Ascending aorta (tissue), 2 donors: ENCODE measurements around the gene DNAJC25. TPM values are rescaled to one million over a fixed set of nuclear protein-coding genes. Genes with fewer than 3 reads are reported as not detected.
A peak's percentile ranks its signal among the peaks of the same experiment; 100 is the strongest.

Experiments used
- DNase-seq, 2 donors: peaks; one replicate each; pipeline ENCODE4 v3.0.0-alpha.2; 2019; ENCODE audit warnings: low spot score in 2 of 2
- H3K27ac ChIP-seq, 2 donors: fragments of 200-600 bp; sonication (generic); one replicate each; pipeline ENCODE4 v1.5.1; 2016 to 2017; ENCODE audit warnings: mild to moderate bottlenecking in 1 of 2
- H3K27me3 ChIP-seq: fragments of 200-600 bp; sonication (generic); one replicate; pipeline ENCODE4 v1.5.1; 2017
- H3K36me3 ChIP-seq, 2 donors: fragments of 200-600 bp; sonication (generic); one replicate each; pipeline ENCODE4 v1.5.1; 2016
- H3K4me1 ChIP-seq, 2 donors: fragments of 200-600 bp; sonication (generic); one replicate each; pipeline ENCODE4 v1.5.1; 2016 to 2017; ENCODE audit warnings: mild to moderate bottlenecking in 1 of 2
- H3K4me3 ChIP-seq, 2 donors: fragments of 200-600 bp; sonication (generic); one replicate each; pipeline ENCODE4 v1.5.1; 2016 to 2017; ENCODE audit warnings: mild to moderate bottlenecking in 1 of 2
- H3K9me3 ChIP-seq, 2 donors: fragments of 200-600 bp; sonication (generic); one replicate each; pipeline ENCODE4 v1.5.1; 2016
- CTCF ChIP-seq, 3 experiments: fragments of 200-600 bp in 2 of 3; fragments of 450-650 bp in 1 of 3; sonication (generic) in 2 of 3; IDR thresholded peaks; one replicate each; pipeline ENCODE4 v1.5.1; 2016 to 2019; ENCODE audit warnings: antibody characterized with exemption in 3 of 3, mild to moderate bottlenecking in 1 of 3, moderate library complexity in 1 of 3
- intact Hi-C: fragments of 100-400 bp; cut with DNase I; formaldehyde crosslinking; loops from one replicate; pipeline ENCODE4 v1.15.1; 2023
- total RNA-seq: library from RNA; depleted of rRNA; stranded (reverse); fragments of >200 nt; gene quantifications from one replicate; pipeline ENCODE4 v1.1.0, GENCODE V29; 2016

DNAJC25 gene
- total RNA-seq, 1 donor from 2014 or later: 2.2 TPM

- Histone ChIP-seq H3K9me3 (no peaks in the 10 kb centered on the region), H3K36me3 (peaks cover 0 to 23% of the 10 kb centered on the region in 2 donors), H3K27me3 (no peaks in the 10 kb centered on the region), H3K27ac (no peak overlapping the region), H3K4me3 (no peak overlapping the region), H3K4me1 (no peaks in the 10 kb centered on the region)
- DNase-seq: no peak
- intact Hi-C loops: no loop called here
- TF ChIP-seq CTCF (IDR thresholded peaks at IDR 0.05): no peak
Observed at GRCh38 chr9:111674319-111674718, 43.2 kb downstream of the DNAJC25 start.

GRCh38 chr9:111676116-111676515, 45.0 kb downstream of the DNAJC25 start:
- TF ChIP-seq CTCF (IDR thresholded peaks at IDR 0.05): no peak
- Histone ChIP-seq H3K36me3 (peaks cover 0 to 19% of the 10 kb centered on the region in 2 donors), H3K4me1 (no peaks in the 10 kb centered on the region), H3K27me3 (no peaks in the 10 kb centered on the region), H3K27ac (no peak overlapping the region), H3K9me3 (no peaks in the 10 kb centered on the region), H3K4me3 (no peak overlapping the region)
- no peak for DNase-seq
- intact Hi-C loops: no loop called here

GRCh38 chr9:111678293-111678692, 47.2 kb downstream of the DNAJC25 start:
- DNase-seq: no peak
- intact Hi-C loops: no loop called here
- no peak for TF ChIP-seq CTCF (IDR thresholded peaks at IDR 0.05)
- H3K27ac ChIP-seq: no peak overlapping the region
- H3K9me3 ChIP-seq: no peaks in the 10 kb centered on the region
- H3K36me3 ChIP-seq: peaks cover 0 to 19% of the 10 kb centered on the region in 2 donors
- H3K27me3 ChIP-seq: no peaks in the 10 kb centered on the region
- no peak overlapping the region for H3K4me3 ChIP-seq
- no peaks in the 10 kb centered on the region for H3K4me1 ChIP-seq

GRCh38 chr9:111679199-111679598, 48.1 kb downstream of the DNAJC25 start:
- intact Hi-C loops: no loop called here
- Histone ChIP-seq H3K4me3 (no peak overlapping the region), H3K4me1 (no peaks in the 10 kb centered on the region), H3K36me3 (peaks cover 0 to 19% of the 10 kb centered on the region in 2 donors), H3K27me3 (no peaks in the 10 kb centered on the region), H3K9me3 (no peaks in the 10 kb centered on the region), H3K27ac (no peak overlapping the region)
- no peak for TF ChIP-seq CTCF (IDR thresholded peaks at IDR 0.05)
- no peak for DNase-seq

- H3K9me3 ChIP-seq: no peaks in the 10 kb centered on the region
- no peak overlapping the region for H3K27ac ChIP-seq
- H3K4me3 ChIP-seq: no peak overlapping the region
- H3K4me1 ChIP-seq: no peaks in the 10 kb centered on the region
- no peak for TF ChIP-seq CTCF (IDR thresholded peaks at IDR 0.05)
- DNase-seq: no peak
- intact Hi-C loops: no loop called here
- peaks cover 0 to 4% of the 10 kb centered on the region in 2 donors for H3K36me3 ChIP-seq
- no peaks in the 10 kb centered on the region for H3K27me3 ChIP-seq
Observed at GRCh38 chr9:111683392-111683791, 52.3 kb downstream of the DNAJC25 start.

- no peaks in the 10 kb centered on the region for H3K36me3 ChIP-seq
- no peaks in the 10 kb centered on the region for H3K9me3 ChIP-seq
- H3K4me3 ChIP-seq: no peak overlapping the region
- no peak overlapping the region for H3K27ac ChIP-seq
- DNase-seq: no peak
- intact Hi-C loops: no loop called here
- H3K27me3 ChIP-seq: no peaks in the 10 kb centered on the region
- no peaks in the 10 kb centered on the region for H3K4me1 ChIP-seq
- TF ChIP-seq CTCF (IDR thresholded peaks at IDR 0.05): peak in 1 of 3 experiments; percentile 8
Observed at GRCh38 chr9:111691672-111692329, 60.7 kb downstream of the DNAJC25 start.
